CD1c-positive myeloid dendritic cell (primary cell): ENCODE data around the gene TKTL1.
"Not testable (repeated sequence)": the region's sequence is repeated elsewhere in the genome, so short reads cannot be mapped to it uniquely, and the experiment has no call there.

Experiments
- DNase-seq: peaks from one replicate; pipeline ENCODE4 v3.0.0-alpha.2; 2016; ENCODE audit errors: extremely low spot score

Gene TKTL1

GRCh38 chrX:154309041-154309775 is 13.6 kb downstream of the TKTL1 start:
- no peak for DNase-seq

GRCh38 chrX:154310616-154311536 is 15.3 kb downstream of the TKTL1 start:
- DNase-seq: no peak

GRCh38 chrX:154312116-154312515 is 16.5 kb downstream of the TKTL1 start:
- DNase-seq: no peak

- DNase-seq: no peak
These were observed 17.6 kb downstream of the TKTL1 start for GRCh38 chrX:154313147-154313546.

- DNase-seq: no peak
These were observed 19.8 kb downstream of the TKTL1 start for GRCh38 chrX:154315416-154315815.

GRCh38 chrX:154317391-154317995 is 21.9 kb downstream of the TKTL1 start:
- no peak for DNase-seq

GRCh38 chrX:154320406-154320805 is 24.8 kb downstream of the TKTL1 start:
- no peak for DNase-seq

GRCh38 chrX:154321152-154321551 is 25.6 kb downstream of the TKTL1 start:
- DNase-seq: no peak

- DNase-seq: no peak
These were observed 26.0 kb downstream of the TKTL1 start for GRCh38 chrX:154321594-154321993.

GRCh38 chrX:154322890-154323289 is 27.3 kb downstream of the TKTL1 start:
- DNase-seq: no peak

GRCh38 chrX:154323537-154323936 is 27.9 kb downstream of the TKTL1 start:
- no peak for DNase-seq

- no peak for DNase-seq
These were observed 29.9 kb downstream of the TKTL1 start for GRCh38 chrX:154325541-154325940.

- no peak for DNase-seq
These were observed 31.6 kb downstream of the TKTL1 start for GRCh38 chrX:154327038-154327820.

GRCh38 chrX:154328646-154329045 is 33.1 kb downstream of the TKTL1 start:
- DNase-seq: no peak

GRCh38 chrX:154329294-154329693 is 33.7 kb downstream of the TKTL1 start:
- DNase-seq: no peak

- no peak for DNase-seq
These were observed 37.0 kb downstream of the TKTL1 start for GRCh38 chrX:154332561-154332960.

- DNase-seq: no peak
These were observed 37.5 kb downstream of the TKTL1 start for GRCh38 chrX:154333116-154333515.

- peak; percentile 43 for DNase-seq
These were observed 38.3 kb downstream of the TKTL1 start for GRCh38 chrX:154333837-154334271.

GRCh38 chrX:154334496-154334895 is 38.9 kb downstream of the TKTL1 start:
- peak; percentile 16 for DNase-seq

GRCh38 chrX:154341399-154342298 is 46.1 kb downstream of the TKTL1 start:
- DNase-seq: not testable (repeated sequence)

- DNase-seq: not testable (repeated sequence)
These were observed 47.5 kb downstream of the TKTL1 start for GRCh38 chrX:154343063-154343462.
